HUES48 (cell line): ENCODE data around the gene CDK7.

Experiments used
- H3K27ac ChIP-seq: one replicate; pipeline ENCODE4 v1.7.0; 2013; ENCODE audit warnings: low read depth, low read length, inconsistent platforms
- H3K27me3 ChIP-seq: 2 replicates; pipeline ENCODE4 v1.6.1; 2013; ENCODE audit warnings: mild to moderate bottlenecking, low read length; ENCODE audit not compliant: control insufficient read depth, insufficient read depth
- H3K36me3 ChIP-seq: 2 replicates; pipeline ENCODE4 v1.6.1; 2013; ENCODE audit warnings: low read length; ENCODE audit not compliant: control insufficient read depth, insufficient read depth
- H3K4me1 ChIP-seq: 2 replicates; pipeline ENCODE4 v1.6.1; 2013; ENCODE audit warnings: mild to moderate bottlenecking, low read length; ENCODE audit not compliant: control insufficient read depth, insufficient read depth
- H3K4me3 ChIP-seq: 2 replicates; pipeline ENCODE4 v1.5.1; 2013; ENCODE audit warnings: mild to moderate bottlenecking, low read depth, low read length
- H3K9ac ChIP-seq: 2 replicates; pipeline ENCODE4 v1.6.1; 2013; ENCODE audit warnings: mild to moderate bottlenecking, low read depth, low read length, moderate library complexity
- H3K9me3 ChIP-seq: 2 replicates; pipeline ENCODE4 v1.6.1; 2013; ENCODE audit warnings: low read length; ENCODE audit not compliant: control insufficient read depth, insufficient read depth

CDK7 gene

DNA sequence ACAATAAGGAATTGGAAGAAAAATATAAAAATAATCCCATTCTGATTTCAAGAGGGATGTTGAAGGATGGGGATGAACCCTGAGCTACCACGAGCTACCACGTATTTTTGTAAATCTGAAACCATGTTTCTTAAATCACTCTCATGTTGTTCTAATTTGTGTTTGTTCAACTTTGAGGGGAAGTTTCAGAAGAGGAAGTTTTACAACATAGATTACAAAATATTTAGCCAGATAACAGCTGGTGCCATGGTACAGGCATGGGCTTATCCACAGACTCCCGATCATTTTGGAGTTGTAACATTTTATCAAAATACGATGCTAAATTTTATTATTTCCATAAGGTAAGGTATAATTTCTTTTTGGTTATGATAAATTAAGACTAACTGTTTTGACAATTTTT lies 82.7 kb downstream of the CDK7 start:
- Histone ChIP-seq H3K4me1 (no peaks in the 10 kb centered on the region), H3K9me3 (no peaks in the 10 kb centered on the region), H3K27me3 (no peaks in the 10 kb centered on the region), H3K9ac (no peak overlapping the region), H3K27ac (no peak overlapping the region), H3K36me3 (no peaks in the 10 kb centered on the region), H3K4me3 (no peak overlapping the region)

DNA sequence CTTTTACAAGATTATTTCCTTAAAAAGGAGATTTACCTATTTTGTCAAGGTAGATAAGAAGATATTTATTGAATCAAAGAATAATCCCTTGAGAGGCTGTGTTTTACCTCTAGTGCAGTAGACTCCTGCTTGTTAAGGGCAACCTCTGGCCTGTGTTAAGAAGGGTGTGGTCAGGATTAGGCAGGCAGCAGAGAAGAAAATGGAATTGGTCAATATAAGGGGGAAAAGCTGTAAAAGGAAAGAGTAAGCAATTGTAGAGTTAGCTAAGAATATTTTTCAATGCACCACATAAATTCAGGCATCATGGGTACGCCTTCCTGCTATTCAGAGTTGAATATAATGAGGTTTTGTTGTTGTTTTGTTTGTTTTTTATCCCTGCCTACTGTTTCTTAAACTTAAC lies 91.7 kb downstream of the CDK7 start:
- H3K4me1 ChIP-seq, result no peaks in the 10 kb centered on the region
- no peaks in the 10 kb centered on the region for H3K36me3 ChIP-seq
- no peak overlapping the region for H3K27ac ChIP-seq
- H3K9ac ChIP-seq, result no peak overlapping the region
- H3K9me3 ChIP-seq, result no peaks in the 10 kb centered on the region
- no peaks in the 10 kb centered on the region for H3K27me3 ChIP-seq
- no peak overlapping the region for H3K4me3 ChIP-seq
